Tibial nerve (tissue), 3 donors: ENCODE results near the gene HLCS.

Experiments used
- POLR2A ChIP-seq, 2 donors: fragments of 450-650 bp; IDR thresholded peaks; one replicate each; pipeline ENCODE4 v1.6.1; 2017; ENCODE audit warnings: antibody characterized with exemption in 2 of 2, mild to moderate bottlenecking in 2 of 2, moderate library complexity in 2 of 2
- TF ChIP-seq, protein P1 (sequence below), 5 experiments: fragments of 200-600 bp in 3 of 5; fragments of 450-650 bp in 2 of 5; sonication (generic) in 3 of 5; IDR thresholded peaks; one replicate each; pipeline ENCODE4 v1.5.1; 2016 to 2019; ENCODE audit warnings: antibody characterized with exemption in 5 of 5, mild to moderate bottlenecking in 3 of 5, moderate library complexity in 2 of 5

DNA sequence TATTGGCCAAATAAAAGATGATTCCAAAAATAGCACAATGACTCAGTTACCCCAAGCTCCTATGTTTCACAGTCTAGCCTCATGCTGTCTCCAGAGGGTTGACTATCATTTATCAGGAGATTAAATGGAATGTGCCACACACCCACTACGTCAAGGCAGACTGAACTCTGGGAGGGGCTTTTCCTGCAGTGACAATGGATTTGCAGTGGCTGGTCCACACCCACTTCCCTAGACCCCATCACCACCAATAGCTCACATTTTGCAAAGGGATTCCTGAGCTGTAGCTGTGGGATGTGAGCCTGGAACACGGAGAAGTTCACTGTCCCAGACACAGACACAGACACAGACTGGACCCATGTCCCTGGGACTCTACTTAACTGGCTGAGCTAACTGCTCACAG lies 77.1 kb downstream of the HLCS start:
- TF ChIP-seq, protein P1, sequence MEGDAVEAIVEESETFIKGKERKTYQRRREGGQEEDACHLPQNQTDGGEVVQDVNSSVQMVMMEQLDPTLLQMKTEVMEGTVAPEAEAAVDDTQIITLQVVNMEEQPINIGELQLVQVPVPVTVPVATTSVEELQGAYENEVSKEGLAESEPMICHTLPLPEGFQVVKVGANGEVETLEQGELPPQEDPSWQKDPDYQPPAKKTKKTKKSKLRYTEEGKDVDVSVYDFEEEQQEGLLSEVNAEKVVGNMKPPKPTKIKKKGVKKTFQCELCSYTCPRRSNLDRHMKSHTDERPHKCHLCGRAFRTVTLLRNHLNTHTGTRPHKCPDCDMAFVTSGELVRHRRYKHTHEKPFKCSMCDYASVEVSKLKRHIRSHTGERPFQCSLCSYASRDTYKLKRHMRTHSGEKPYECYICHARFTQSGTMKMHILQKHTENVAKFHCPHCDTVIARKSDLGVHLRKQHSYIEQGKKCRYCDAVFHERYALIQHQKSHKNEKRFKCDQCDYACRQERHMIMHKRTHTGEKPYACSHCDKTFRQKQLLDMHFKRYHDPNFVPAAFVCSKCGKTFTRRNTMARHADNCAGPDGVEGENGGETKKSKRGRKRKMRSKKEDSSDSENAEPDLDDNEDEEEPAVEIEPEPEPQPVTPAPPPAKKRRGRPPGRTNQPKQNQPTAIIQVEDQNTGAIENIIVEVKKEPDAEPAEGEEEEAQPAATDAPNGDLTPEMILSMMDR (IDR thresholded peaks at IDR 0.05): no peak
- no peak for TF ChIP-seq POLR2A (IDR thresholded peaks at IDR 0.05)
